HG03354 (cell line): ENCODE measurements around the gene TET3.
"Not testable (repeated sequence)": the region's sequence is repeated elsewhere in the genome, so short reads cannot be mapped to it uniquely, and the experiment has no call there.

Experiments
- ATAC-seq: cut with Tn5 transposase; IDR thresholded peaks from one replicate; pipeline ENCODE4 v1.9.1; 2021; ENCODE audit warnings: mild to moderate bottlenecking; ENCODE audit not compliant: unreplicated experiment, poor library complexity, severe bottlenecking

TET3 gene

DNA sequence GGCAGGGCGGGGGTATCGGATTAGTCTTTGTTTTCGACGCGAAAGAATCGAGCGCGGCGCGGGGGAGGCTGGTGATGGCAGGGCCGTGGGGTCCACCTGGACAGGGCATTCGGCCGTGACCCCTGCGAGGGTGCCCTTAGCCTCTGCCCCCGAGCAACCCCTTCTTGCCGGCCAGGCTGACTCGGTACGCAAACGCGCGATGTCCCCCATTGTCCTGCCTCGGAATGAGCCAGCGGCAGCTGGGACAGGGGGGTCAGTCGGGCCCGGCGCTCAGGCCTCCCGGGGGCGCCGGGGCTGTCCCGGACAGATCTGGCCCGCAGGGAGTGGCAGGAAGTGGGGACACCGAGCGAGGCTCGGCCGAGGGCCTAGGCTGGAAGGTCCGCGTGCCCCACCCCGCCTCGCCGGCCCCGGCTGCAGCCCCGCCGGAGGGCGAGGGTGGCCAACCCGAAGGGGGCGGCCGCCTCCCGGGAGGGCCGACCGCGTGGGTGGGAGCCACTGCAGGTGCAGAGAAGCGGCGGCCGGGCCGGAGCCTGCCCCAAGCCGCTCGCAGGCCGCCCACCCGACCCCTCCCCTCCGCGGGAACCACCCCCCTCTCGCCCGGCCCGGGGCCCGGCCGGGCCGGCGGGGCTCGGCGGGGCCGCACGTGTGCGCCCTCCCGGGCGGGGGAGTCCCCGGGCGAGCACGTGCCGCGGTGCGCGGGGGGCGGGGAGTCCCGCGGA lies at the start of gene TET3:
Gene TET3, plus strand, starts transcription at position 708 of the 719 bp plus-strand sequence. CDS start 1,494 bp downstream, outside the sequence.
- peak; percentile 41 for ATAC-seq

DNA sequence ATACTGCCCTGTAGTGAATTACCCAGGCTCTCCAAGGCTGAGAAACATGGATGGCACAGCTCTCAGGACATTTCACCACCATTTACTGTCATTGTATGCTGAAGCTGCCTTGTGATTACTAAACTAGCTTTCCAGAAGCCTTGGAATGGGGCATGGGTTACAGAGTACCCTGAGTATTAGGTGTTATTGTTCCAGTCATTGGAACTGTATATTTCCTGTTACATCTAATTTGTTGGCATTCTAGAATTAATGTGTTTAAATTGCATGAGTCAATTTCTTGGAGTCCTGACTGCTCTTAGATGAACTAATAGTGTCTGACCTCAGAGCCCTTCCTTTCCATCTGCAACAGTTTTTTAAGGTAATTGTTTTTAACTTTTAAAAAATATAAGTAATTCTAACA lies 49.1 kb upstream of the TET3 start:
- no peak for ATAC-seq

DNA sequence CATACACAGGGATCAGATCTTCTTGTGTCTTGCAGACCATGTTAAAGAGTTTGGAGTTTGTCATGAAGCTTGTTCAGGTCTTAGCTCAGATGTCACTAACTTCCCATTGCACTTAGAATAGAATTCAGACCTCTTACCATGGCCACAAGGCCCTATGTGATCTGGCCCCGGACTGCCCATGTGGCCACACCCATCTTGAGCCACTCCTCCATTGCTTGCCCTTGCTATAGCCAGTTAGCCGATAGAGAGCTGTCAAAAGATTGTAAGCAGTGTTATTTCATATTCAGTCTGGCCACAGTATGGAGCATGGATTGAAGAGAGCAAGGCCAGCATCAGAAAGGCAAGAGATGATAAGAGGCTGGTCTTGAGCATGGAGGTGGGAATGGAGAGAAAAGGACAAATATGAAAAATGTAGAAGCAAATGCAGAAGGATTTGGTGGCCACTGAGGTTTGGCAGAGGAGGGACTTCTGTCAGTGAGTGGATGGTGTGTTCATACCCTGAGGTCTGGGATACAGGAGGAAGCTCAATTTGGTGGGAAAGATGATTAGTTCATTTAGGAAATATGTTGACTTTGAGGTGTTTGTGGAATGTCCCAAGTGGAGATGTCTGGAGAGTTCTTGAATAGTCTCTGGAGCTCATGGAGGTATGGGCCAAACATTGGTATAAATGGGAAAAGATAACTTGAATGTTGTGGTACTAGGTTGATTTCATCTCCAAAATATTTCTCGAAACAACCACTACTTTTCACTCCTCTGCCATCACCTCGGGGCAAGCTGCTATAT lies 47.4 kb upstream of the TET3 start:
- no peak for ATAC-seq

DNA sequence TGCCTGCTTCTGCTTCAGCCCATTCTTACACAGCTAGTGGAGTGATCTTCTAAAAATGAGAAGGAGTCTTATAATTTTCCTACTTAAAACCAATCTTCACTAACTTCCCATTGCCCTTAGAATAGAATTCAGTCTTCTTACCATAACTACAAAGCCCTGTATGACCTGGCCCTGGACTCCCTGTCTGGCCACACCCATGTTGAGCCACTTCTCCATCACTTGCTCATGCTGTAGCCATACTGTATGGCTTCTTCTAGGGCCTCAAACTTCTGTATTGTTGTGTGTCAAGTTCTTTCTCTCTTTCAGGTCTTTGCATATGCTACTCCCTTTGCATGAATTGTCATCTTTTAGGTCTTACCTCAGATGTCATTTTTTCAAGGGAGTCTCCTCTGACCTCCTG lies 46.8 kb upstream of the TET3 start:
- ATAC-seq, result no peak

DNA sequence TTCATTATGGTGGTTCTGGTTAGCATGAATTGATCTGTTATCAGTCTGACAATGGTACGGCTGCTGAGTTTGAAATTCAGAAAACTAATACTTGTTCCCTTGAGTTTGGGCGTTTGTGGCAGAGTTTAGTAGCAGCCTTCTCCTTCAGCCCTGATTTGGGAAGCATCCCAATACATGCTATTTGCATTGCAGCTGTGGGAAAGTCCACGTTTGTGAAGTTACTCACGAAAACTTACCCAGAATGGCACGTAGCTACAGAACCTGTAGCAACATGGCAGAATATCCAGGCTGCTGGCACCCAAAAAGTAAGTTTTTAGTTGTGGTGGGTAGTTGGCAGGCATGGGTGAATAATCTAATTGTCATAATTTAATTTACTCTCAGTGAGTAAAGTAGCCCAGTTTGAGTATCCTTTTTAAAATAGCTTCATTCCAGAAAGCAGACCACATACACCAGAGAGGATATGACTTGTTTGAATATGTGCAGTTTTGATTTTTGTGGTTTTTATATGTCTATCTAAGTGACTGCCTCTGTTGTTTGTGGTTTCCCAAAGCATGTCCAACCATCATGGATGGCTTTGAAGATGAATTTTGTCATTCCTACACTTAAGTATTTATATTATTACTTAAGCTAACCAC lies 45.9 kb upstream of the TET3 start:
- ATAC-seq, result no peak

DNA sequence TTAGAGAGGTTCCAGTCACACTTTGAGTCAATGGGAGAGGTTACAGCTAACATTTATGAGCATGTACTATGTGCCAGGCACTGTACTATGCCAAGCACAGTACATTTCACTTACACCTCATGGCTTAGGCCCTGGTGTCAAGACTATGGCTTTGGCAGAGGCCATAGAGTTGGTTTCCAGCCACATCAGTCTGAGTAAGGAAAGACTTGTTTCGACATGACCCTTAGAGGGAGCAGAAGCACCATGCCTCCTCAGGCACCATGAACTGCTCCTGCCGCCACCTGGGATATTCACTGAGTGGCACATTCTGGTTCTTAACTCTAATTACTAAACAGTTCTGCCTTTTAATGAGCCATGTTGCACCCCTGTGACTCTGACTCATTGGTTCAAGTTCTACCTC lies 45.3 kb upstream of the TET3 start:
- no peak for ATAC-seq

DNA sequence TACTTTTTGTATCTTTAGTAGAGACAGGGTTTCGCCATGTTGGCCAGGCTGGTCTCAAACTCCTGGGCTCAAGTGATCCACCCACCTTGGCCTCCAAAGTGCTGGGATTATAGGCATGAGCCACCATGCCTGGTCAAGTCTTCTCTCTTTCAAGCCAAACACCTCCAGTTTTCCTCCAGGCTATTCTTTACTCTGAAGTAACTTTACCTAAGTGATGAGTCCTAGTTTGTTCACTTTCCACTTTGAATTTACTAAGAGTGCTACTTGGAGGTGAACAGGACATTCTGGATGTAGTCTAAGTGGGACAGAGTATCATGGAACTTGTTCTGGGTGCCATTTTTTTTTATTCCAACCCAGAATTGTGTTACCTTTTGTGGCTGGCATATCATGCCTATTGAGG lies 44.6 kb upstream of the TET3 start:
- not testable (repeated sequence) for ATAC-seq

DNA sequence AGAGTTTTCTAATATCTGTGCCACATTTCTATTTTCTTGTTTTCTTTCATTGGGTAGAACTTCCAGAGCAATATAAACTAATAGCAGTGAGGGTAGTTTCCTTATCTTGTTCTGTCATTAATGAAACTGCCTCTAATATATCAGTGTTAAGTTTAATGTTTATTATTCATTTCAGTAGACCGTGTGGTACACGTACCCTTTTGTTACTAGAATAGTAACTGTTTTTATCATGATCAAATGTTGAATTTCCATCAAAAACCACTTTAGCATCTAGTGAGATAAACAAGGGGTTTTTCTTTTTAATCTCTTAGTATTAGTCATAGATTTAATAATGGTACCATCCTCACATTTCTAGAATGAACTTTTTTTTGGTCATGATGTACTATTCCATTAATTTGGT lies 42.0 kb upstream of the TET3 start:
- ATAC-seq, result no peak

DNA sequence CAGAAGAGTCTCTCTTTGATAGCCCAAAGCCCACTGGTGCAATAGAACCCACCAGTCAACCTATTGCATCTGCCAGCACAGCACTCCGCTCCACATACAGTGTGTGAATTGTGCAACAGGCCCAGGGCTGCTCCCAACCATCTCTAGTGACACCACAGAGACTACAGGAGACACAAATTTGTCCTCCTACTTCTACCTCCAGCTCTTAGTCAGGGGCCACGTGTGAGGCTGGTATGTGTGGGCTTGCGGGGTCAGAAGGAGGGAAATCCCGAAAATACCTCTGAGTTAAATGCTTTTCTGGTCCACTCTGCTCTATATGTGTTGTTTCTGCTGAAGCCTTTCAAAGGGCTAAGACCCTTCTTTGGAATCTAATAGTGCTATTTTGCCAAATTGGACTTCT lies 40.0 kb upstream of the TET3 start:
- ATAC-seq, result no peak

DNA sequence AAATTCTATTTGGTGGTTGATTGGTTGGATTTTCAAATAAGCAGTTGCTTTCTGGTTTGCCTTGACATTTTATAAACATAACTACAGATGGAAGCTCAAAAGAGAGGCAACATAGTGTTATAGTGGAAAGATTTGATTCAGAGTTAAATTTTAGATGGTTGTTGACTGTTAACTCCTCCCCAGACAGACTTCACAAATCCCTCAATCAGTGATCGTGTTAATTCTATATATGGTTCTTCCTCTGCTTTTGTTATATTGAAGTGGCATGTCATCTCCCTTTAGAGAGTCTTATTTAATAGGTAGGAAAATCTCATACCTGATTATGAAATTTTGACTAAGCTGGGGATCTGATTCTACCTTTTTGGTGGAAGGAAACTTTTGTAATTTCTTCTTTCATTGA lies 38.5 kb upstream of the TET3 start:
- no peak for ATAC-seq

DNA sequence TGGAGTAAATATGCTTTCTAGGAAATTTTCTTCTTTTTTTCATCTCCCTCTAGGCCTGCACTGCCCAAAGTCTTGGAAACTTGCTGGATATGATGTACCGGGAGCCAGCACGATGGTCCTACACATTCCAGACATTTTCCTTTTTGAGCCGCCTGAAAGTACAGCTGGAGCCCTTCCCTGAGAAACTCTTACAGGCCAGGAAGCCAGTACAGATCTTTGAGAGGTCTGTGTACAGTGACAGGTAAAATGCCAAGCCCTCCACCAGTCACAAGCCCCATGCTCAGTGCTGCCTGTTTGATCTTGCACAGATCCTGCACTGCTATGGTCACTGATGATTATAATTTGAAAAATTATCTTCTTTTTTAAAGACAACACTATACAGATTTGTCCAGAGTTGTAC lies 38.0 kb upstream of the TET3 start:
- no peak for ATAC-seq

DNA sequence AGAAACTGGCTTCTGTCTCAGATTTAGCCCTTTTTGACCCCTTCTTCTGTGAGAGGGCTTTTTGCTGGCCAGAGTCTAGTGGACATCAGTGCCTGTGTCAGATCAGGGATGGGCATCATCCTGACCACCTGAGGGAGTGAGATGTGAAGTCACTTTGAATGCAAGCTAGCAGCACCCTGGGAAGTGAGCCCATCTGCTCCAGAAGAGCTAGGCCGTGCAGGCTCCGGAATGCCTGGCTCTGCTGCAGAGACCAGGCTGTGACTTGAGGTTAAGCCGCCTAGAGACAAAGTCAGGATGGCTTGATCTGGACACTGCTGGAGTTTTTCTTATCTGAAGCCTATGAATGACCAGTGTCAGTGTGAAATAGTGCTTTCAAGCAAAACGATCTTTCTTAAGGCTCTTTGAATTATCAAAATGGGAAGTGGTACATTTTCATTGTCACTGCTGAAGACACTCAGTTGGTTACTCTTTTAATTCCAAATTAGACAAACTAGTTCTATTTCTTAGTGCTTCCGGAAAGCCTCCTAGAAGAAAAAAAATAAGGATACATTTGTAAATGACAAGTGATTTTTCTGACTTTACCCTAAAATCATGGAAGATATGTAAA lies 37.2 kb upstream of the TET3 start:
- ATAC-seq, result no peak

DNA sequence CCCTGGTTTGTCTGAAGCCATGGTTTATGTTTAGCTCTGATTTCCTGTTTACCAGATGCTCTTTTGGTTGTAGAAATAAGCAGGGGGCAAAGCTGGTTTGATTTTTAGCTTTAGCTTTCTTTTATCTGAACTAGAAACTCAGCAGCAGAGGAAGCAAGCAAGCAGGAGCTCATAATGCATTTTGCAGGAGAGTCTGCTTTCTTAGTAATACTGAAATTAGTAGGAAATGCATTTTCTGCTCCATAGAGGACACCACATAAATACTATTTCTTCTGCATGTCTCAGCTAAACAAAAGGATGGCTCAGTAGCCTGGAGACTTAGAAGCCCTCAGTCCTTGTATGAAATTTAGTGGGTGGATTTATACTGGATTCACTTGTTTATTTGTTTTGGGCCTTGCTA lies 34.9 kb upstream of the TET3 start:
- no peak for ATAC-seq

DNA sequence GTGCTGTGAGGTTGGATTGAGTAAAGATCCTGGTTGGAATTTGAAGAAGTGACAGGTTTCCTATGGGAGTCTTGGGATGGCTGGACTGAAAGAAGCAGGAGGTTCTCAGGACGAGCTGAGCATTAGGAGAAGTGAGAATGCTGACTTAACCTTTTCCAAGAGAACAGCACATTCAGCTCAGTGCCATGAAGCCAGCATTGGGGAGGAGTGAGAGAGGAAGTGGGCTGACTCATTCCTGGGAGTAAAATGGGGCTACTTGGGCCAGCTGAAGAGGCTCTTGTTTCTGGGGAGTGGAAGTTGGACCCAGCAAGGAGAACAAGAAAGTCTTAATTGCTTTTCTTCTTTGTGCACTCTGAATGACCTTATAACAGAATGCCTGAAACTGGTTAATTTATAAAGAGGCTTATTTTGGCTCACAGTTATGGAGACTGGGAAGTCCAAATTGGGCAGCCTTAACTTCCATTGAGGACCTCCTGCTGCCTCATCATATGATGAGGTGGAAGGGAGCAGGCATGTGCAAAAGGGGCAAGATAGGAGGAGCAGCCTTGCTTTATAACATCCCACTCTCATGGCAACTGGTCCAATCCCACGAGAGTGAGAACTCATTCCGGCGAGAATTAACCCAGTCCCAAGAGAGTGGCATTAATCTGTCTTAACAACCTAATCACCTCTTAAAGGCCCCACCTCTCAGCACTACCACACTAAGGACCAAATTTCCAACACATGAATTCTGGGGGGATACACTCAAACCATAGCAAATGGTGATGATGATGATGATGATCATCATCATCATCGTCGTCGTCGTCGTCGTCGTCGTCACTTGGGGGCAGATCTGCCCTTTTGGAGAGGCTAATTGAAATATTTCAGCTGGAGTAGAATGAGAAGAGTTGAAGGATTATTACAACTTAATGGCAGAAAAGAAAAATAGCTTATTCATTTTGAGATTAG lies 31.9 kb upstream of the TET3 start:
- no peak for ATAC-seq

DNA sequence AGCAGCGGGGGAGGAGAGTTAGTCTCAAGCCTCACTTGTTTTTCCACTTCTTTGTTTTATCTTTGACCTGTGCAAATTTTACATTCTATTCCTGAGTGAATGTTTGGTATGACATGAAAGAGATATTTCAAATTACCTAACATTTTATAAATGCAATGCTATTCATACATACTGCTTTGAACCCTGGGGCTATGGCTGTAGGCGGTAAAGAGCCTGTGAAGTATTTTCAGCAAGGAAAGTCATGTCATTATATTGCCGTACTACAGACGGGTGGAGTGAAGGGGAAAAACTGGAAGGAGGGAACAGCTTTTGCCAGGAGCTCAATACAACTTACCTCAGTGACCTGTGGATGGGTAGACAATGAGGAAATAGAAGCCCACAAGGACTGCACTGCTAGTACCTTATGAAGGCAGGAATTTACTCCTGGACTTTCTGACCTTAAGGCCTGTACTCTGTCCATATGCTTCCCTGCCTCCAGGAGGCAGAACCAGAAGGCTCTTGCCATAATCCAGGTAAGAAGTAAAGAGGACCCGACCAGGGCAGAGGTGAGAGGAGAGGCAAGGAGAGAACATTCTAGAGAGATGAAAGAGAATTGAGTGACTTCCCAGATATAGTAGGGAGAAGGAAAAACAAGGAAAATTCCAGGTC lies 28.4 kb upstream of the TET3 start:
- ATAC-seq, result no peak

DNA sequence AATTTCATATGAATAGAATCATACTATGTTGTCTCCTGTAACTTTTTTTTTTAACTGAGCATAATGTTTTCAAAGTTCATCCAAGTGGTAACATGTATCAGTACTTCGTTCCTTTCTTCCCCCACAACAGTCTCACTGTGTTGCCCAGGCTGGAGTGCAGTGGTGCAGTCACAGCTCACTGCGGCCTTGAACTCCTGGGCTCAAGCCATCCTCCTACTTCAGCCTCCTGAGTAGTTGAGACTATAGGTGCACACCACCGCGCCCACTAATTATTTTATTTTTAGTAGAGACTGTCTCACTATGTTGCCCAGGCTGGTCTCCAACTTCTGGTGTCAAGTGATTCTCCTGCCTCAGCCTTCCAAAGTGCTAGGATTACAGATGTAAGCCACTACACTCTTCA lies 23.4 kb upstream of the TET3 start:
- ATAC-seq, result no peak

DNA sequence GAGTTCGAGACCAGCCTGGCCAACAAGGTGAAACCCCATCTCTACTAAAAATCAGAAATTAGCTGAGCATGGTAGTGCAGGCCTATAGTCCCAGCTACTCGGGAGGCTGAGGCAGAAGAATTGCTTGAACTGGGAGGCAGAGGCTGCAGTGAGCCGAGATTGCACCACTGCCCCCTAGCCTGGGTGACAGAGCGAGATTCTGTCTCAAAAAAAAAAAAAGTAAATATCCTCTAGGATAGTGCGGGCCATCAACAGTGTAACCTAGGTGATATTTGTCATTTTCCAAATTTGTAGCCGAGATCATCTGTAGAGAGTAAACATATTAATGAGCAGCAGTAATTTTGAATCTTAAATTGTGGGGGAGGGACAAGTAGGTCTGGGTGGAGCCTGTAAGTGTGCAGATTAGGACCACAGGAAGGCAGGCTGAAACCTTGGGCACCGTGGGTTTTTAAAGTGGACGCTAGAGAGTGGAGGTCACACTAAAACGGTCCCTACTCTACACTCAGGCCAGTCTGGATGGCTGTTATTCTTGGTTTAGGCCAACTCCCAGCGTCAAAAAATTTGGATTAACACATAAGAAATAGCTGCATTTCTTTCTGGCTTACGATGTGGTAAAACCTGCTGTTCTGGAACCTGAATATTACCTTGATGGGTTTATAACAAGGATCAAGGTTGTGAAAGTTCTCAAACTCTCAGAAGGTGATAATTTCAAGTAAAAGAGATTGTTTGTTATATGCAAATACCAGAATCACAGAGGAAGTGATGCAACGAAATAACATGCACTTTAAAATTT lies 22.7 kb upstream of the TET3 start:
- no peak for ATAC-seq

DNA sequence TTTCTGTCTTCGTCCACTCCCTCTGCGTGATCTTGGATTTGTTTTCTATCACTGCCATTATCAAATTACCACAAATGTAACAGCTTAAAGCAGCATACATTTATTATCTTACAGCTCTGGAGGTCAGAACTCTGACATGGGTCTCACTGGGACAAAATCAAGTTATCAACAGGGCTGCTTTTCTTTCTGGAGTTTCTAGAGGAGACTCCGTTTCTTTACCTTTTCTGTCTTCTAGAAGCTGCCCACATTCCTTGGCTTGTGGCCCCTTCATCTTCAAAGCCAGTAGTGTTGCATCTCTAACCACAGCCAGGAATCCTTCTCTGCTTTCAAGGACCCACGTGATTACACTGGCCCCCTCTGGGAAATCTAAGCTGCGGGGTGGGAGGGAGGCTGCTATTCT lies 21.9 kb upstream of the TET3 start:
- ATAC-seq, result no peak
